ENCODE data around the gene LGALS3.

LGALS3 gene

DNA sequence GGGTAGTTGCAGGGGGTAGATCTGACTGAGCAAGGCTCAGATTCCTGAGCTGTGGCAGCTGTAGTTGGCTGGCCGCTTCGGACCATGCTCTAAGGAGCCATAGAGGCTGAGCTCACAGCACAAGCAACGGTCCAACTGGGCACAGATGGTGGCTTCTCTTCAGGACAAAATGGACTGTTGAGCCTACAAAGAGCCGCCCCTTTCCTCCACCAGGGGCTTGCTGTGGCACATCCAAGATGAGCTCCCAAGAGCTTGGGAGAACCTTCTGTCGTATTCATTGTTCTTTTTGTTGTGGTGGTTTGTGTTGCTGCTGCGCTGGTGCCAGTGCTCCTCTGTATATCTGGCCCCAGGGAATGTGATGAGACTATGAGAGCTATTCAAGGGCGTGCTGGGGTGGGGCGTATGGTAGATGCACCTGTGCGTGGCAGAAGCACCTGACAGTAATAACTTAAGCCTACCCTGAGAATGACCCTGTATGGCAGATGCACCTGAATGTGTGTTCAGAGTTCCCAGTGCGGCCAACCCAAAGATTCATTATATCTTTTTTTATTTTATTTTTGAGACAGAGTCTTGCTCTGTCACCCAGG lies 17.8 kb upstream of the LGALS3 start:
- in situ Hi-C loops (cut with MboI; ENCODE audit: low sequenced_read_pairs): no loop called here

GRCh38 chr14:55114720-55115119 lies 14.3 kb upstream of the LGALS3 start:
- in situ Hi-C loops (cut with MboI; ENCODE audit: low sequenced_read_pairs): no loop called here

- in situ Hi-C loops (cut with MboI; ENCODE audit: low sequenced_read_pairs): no loop called here
Observed at GRCh38 chr14:55115460-55115859, 13.6 kb upstream of the LGALS3 start.

GRCh38 chr14:55115861-55116245 lies 13.2 kb upstream of the LGALS3 start:
- in situ Hi-C loops (cut with MboI; ENCODE audit: low sequenced_read_pairs): no loop called here

DNA sequence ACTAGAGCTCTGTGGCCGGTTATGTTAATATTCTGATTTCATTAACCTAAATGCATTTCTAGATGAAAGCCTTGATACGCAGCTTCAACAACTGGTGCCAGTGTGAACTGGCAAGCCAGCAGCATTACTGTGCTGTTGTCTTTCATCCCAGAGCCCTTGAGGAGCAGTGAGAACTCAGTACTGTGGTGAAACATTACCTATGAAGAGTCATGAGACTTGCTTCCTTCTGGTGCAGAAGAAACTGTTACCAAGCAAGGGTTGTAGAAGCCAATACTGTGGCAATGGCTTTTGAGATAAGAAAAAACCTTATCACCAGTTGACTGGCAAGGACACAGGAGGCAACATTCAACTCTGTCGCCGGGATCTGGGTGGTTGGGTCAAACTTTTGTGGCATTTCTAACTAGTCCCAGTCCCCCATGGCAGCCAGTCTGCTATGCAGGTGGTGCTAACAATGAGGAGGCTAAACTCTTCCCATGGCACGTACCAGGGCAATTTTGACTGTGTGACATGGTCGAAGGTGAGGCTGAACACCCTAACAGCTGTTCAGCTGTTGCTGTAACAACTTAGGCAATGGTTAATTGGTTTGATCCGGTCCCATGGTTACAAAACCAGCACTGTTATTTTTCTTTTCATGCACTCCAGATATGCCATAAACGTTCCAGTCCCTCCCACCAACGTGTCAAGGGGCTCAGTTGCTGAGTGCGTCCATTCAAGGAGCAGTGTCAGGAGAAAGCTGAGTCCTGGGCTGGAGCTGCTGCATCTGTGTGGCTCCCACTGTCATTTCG lies 12.6 kb upstream of the LGALS3 start:
- in situ Hi-C loops (cut with MboI; ENCODE audit: low sequenced_read_pairs): no loop called here

GRCh38 chr14:55117803-55118441 lies 11.1 kb upstream of the LGALS3 start:
- in situ Hi-C loops (cut with MboI; ENCODE audit: low sequenced_read_pairs): no loop called here

DNA sequence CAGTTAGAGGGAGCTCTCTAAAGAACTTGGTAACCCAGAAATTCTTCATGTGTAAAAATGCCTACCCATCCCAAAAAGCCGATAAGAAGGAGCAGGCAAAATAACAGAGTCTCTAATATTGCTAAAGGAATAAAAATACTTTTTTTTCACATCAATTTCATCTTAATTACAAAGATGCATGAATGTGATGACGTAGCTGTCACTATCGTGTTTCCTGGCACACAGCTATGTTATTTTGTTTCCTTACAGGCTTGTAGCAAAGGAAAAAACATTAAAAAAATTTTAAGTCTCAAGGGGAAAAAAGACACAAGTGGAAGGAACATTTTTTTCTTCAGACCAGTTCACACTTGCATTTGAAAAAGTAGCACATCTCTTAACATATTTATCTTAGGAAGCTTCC lies 10.3 kb upstream of the LGALS3 start:
- in situ Hi-C loops (cut with MboI; ENCODE audit: low sequenced_read_pairs): no loop called here

- in situ Hi-C loops (cut with MboI; ENCODE audit: low sequenced_read_pairs): no loop called here
Observed at GRCh38 chr14:55120571-55121495, 8.2 kb upstream of the LGALS3 start.

- in situ Hi-C loops (cut with MboI; ENCODE audit: low sequenced_read_pairs): no loop called here
Observed at GRCh38 chr14:55121628-55122439, 7.2 kb upstream of the LGALS3 start.

DNA sequence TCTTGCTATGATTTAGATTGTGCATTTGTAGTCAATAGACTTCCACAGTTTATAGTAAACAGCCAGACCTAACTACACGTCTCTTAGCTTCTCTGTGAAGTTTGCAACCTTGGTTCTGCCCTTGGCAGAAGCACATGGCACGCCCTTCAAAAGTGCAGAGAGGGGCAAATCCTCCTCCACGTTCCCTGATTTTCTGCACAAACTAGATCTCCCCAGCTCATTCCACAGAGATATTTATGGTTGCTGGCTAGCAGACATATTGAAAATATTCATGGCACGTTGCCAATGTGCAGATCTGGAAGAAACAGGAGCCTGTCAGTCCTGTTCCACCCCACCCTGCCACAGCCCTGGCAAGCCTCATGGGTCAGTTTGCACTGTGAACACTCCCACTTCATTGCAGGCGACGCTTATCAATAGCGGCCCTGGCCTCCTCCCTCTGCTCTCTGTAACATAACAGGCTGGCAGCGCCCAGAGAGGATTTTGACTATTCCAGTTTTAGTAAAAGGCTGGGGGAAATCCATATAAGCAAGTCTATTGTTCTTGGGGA lies 6.5 kb upstream of the LGALS3 start:
- in situ Hi-C loops (cut with MboI; ENCODE audit: low sequenced_read_pairs): no loop called here

GRCh38 chr14:55123101-55123500 lies 6.0 kb upstream of the LGALS3 start:
- in situ Hi-C loops (cut with MboI; ENCODE audit: low sequenced_read_pairs): no loop called here

DNA sequence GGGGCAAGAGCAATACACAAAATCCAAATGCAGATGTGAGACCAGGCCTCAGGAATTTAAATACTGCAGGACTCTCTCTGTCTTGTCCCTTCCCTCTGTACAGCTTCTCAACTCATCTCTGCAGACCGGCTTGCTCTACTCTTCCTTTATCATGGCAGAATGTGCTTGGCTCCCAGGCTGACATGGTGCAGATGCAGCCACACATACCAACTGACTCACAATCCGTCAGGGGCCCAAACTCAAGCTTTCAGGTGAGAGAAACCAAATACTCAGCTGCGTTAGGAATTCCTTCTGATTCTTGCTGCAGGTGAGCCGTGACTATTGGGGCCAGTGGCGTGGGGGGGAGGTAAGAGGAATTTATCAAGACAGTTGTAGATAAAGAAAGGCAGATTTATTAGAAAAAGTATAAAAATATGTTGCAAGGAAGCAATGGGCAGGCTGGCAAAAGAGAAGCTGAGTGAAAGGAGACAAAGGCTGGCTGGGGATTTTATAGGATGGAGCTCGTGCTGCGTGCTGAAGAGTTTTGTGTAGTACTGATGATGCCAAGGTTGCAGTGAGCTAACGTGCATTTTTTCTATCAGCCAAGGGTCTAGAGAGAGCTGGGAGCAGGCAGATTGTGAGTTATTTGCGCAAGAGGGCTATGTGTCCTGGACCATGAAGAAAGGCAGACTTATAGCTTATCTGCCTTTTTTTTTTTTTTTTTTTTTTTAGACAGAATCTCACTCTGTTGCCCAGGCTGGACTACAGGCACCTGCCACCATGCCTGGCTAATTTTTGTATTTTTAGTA lies 5.0 kb upstream of the LGALS3 start:
- in situ Hi-C loops (cut with MboI; ENCODE audit: low sequenced_read_pairs): no loop called here

GRCh38 chr14:55124774-55125386 lies 4.2 kb upstream of the LGALS3 start:
- in situ Hi-C loops (cut with MboI; ENCODE audit: low sequenced_read_pairs): no loop called here

- in situ Hi-C loops (cut with MboI; ENCODE audit: low sequenced_read_pairs): no loop called here
Observed at GRCh38 chr14:55125403-55125802, 3.6 kb upstream of the LGALS3 start.

DNA sequence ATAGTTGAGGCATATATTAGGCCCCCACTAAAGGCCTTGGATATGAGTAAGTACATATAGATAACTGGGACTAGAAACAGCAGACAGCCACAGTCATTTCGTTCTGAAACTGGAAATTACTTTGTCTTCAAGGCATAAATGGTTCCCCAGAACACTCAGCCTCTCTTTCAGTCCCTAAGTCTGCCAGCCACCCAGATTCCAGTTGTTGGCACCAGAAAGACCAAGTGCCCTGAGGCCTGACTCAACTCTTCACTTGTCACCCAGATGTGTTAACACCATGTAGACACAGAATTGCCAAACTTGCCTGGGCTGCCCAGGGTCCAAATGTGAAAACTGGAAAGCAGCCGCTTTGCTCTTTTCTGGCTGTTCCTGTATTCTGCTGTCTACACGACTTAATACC lies 3.0 kb upstream of the LGALS3 start:
- in situ Hi-C loops (cut with MboI; ENCODE audit: low sequenced_read_pairs): no loop called here

DNA sequence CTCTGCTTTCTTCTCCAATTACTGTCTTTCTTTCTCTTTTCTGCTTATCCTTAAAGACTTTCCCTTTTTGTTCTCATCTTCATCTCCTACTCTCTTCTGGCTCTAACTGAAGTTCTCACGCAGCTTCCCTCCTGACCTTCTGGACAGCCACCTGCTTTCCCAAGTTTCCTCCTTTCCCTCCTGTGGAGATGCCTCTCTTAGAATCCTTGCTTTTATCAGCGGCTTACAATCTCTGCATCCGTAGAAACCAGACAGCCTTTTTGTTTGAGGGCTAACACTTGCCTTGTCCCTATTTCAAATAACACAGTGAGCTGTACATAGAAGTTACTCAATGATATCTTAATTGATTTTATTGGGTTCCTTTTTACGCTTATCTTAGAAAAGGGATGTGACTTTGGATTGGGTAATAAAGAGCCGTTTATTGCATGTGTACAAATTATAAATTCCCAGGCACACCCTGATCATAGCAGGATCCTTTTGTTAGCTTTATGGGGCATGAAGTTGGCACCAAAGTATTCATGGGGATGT lies 2.1 kb upstream of the LGALS3 start:
- in situ Hi-C loops (cut with MboI; ENCODE audit: low sequenced_read_pairs): no loop called here

DNA sequence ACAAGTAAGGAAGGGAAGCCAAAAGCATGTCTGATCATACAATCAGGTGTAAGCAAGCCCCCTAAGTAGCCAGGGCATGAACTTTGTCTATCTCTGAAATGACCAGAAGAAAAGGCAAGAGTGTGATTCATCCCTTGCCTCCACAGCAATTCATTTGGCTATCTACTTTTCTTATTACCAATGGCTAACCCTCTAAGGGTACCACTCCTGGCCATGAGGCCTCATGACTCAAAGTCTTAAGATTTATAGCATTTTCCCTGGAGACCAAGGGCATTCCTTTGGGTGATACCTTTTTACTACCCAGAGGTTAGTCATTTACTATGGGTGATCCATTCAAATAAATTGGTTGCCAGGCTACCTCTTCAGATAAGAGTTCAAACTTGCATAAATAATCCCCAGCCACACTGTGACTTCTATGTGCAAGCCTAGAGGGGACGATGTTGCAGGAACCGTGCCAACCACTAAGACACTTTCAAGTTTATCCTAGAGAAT lies 1.5 kb upstream of the LGALS3 start:
- in situ Hi-C loops (cut with MboI; ENCODE audit: low sequenced_read_pairs): no loop called here

DNA sequence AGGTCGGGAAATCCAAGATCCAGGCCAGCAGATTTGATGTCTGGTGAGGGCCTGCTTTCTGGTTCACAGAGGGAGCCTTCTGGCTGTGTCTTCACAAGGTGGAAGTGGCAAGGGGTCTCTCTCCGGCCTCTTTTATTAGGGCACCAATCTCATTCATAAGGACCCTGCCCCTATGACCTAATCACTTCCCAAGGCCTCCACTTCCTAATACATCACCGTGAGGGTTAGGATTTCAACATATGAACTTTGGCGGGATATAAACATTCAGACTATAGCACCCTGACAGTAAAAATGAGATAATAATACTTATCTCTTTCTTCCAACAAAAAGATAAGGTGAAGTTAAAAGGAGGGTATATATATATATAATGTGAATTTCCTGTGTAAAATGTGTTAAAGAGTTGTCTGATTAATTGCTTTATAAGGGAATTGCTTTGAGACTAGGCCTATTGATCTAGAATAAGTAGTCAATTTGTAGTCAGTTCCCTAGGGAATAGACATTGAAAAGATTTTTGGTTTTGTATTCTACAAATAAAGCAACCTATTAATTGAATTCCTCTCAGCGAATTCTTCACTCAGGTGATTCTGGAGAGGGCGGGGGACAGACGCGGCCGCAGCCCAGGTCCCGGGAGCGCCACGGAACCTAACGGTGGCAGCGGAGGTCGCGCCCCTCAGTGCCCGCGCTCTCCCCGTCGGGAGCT lies 516 bp upstream of the LGALS3 start:
- in situ Hi-C loops (cut with MboI; ENCODE audit: low sequenced_read_pairs): no loop called here
